Measurements from ENCODE around the gene SUGCT. TPM values are rescaled to one million over a fixed set of nuclear protein-coding genes. Genes with fewer than 3 reads are reported as not detected.

Gene SUGCT
- total RNA-seq, 1 donor from 2014 or later: 1.6 TPM

GRCh38 chr7:40570223-40570622 is 435.4 kb downstream of the SUGCT start:
- Mint-ChIP-seq H3K27me3 (ENCODE audit: unreplicated experiment) (no peaks in the 10 kb centered on the region), H3K36me3 (ENCODE audit: low read depth, unreplicated experiment) (no peaks in the 10 kb centered on the region), H3K9me3 (ENCODE audit: unreplicated experiment) (no peaks in the 10 kb centered on the region), H3K4me1 (ENCODE audit: unreplicated experiment) (no peaks in the 10 kb centered on the region), H3K4me3 (ENCODE audit: unreplicated experiment) (no peak overlapping the region), H3K27ac (ENCODE audit: unreplicated experiment) (no peak overlapping the region)
- TF ChIP-seq CTCF (IDR thresholded peaks at IDR 0.05; ENCODE audit: unreplicated experiment): no peak
- DNase-seq (ENCODE audit: low spot score): no peak

GRCh38 chr7:40571796-40572195 is 437.0 kb downstream of the SUGCT start:
- no peaks in the 10 kb centered on the region for H3K27me3 Mint-ChIP-seq (ENCODE audit: unreplicated experiment)
- no peak overlapping the region for H3K27ac Mint-ChIP-seq (ENCODE audit: unreplicated experiment)
- H3K4me3 Mint-ChIP-seq (ENCODE audit: unreplicated experiment): no peak overlapping the region
- no peak for DNase-seq (ENCODE audit: low spot score)
- TF ChIP-seq CTCF (IDR thresholded peaks at IDR 0.05; ENCODE audit: unreplicated experiment): no peak
- H3K4me1 Mint-ChIP-seq (ENCODE audit: unreplicated experiment): no peaks in the 10 kb centered on the region
- H3K36me3 Mint-ChIP-seq (ENCODE audit: low read depth, unreplicated experiment): no peaks in the 10 kb centered on the region
- H3K9me3 Mint-ChIP-seq (ENCODE audit: unreplicated experiment): no peaks in the 10 kb centered on the region

- H3K4me1 Mint-ChIP-seq (ENCODE audit: unreplicated experiment): no peaks in the 10 kb centered on the region
Measured at GRCh38 chr7:40572810-40573465, 438.1 kb downstream of the SUGCT start.

GRCh38 chr7:40579401-40579800 is 444.6 kb downstream of the SUGCT start:
- H3K27me3 Mint-ChIP-seq (ENCODE audit: unreplicated experiment): no peaks in the 10 kb centered on the region
- no peak overlapping the region for H3K4me3 Mint-ChIP-seq (ENCODE audit: unreplicated experiment)
- H3K27ac Mint-ChIP-seq (ENCODE audit: unreplicated experiment): no peak overlapping the region
- H3K36me3 Mint-ChIP-seq (ENCODE audit: low read depth, unreplicated experiment): no peaks in the 10 kb centered on the region
- H3K4me1 Mint-ChIP-seq (ENCODE audit: unreplicated experiment): peaks cover 4% of the 10 kb centered on the region
- H3K9me3 Mint-ChIP-seq (ENCODE audit: unreplicated experiment): no peaks in the 10 kb centered on the region
- TF ChIP-seq CTCF (IDR thresholded peaks at IDR 0.05; ENCODE audit: unreplicated experiment): no peak
- no peak for DNase-seq (ENCODE audit: low spot score)

More at GRCh38 chr7:40572810-40573465, 438.1 kb downstream of the SUGCT start:
- no peak for TF ChIP-seq CTCF (IDR thresholded peaks at IDR 0.05; ENCODE audit: unreplicated experiment)
- Mint-ChIP-seq H3K9me3 (ENCODE audit: unreplicated experiment) (no peaks in the 10 kb centered on the region), H3K27ac (ENCODE audit: unreplicated experiment) (no peak overlapping the region), H3K36me3 (ENCODE audit: low read depth, unreplicated experiment) (no peaks in the 10 kb centered on the region), H3K27me3 (ENCODE audit: unreplicated experiment) (no peaks in the 10 kb centered on the region), H3K4me3 (ENCODE audit: unreplicated experiment) (no peak overlapping the region)
- DNase-seq (ENCODE audit: low spot score): no peak

- no peak overlapping the region for H3K27ac Mint-ChIP-seq (ENCODE audit: unreplicated experiment)
- no peak for DNase-seq (ENCODE audit: low spot score)
- H3K36me3 Mint-ChIP-seq (ENCODE audit: low read depth, unreplicated experiment): no peaks in the 10 kb centered on the region
- TF ChIP-seq CTCF (IDR thresholded peaks at IDR 0.05; ENCODE audit: unreplicated experiment): no peak
- H3K4me3 Mint-ChIP-seq (ENCODE audit: unreplicated experiment): no peak overlapping the region
- peaks cover 4% of the 10 kb centered on the region for H3K4me1 Mint-ChIP-seq (ENCODE audit: unreplicated experiment)
- no peaks in the 10 kb centered on the region for H3K9me3 Mint-ChIP-seq (ENCODE audit: unreplicated experiment)
- H3K27me3 Mint-ChIP-seq (ENCODE audit: unreplicated experiment): no peaks in the 10 kb centered on the region
Measured at GRCh38 chr7:40580776-40581175, 446.0 kb downstream of the SUGCT start.

Measured in endothelial cell (in vitro differentiated cells).